BLaER1 (cell line): Measurements from ENCODE around the gene EPYC.

Experiments
- H3K27ac ChIP-seq: shearing (Covaris generic); formaldehyde crosslinking; 2 replicates; pipeline ENCODE4 v1.8.1; 2022
- H3K27me3 ChIP-seq: shearing (Covaris generic); formaldehyde crosslinking; 2 replicates; pipeline ENCODE4 v1.8.1; 2022
- H3K36me3 ChIP-seq: shearing (Covaris generic); formaldehyde crosslinking; 2 replicates; pipeline ENCODE4 v1.8.1; 2022
- H3K4me1 ChIP-seq: shearing (Covaris generic); formaldehyde crosslinking; 2 replicates; pipeline ENCODE4 v1.8.1; 2022
- H3K4me2 ChIP-seq: shearing (Covaris generic); formaldehyde crosslinking; 2 replicates; pipeline ENCODE4 v1.8.1; 2022
- H3K4me3 ChIP-seq: shearing (Covaris generic); formaldehyde crosslinking; 2 replicates; pipeline ENCODE4 v1.8.1; 2022
- H3K9ac ChIP-seq: shearing (Covaris generic); formaldehyde crosslinking; 2 replicates; pipeline ENCODE4 v1.8.1; 2022
- H3K9me3 ChIP-seq: shearing (Covaris generic); formaldehyde crosslinking; 2 replicates; pipeline ENCODE4 v1.8.1; 2022
- H4K20me1 ChIP-seq: shearing (Covaris generic); formaldehyde crosslinking; 2 replicates; pipeline ENCODE4 v1.8.1; 2022
- Cebpa-rat ChIP-seq: shearing (Covaris generic); IDR thresholded peaks from 2 replicates; pipeline ENCODE4 v1.8.1; 2022

The EPYC gene

GRCh38 chr12:90977224-90977623, 27.5 kb downstream of the EPYC start:
- Histone ChIP-seq H3K27me3 (no peaks in the 10 kb centered on the region), H4K20me1 (no peaks in the 10 kb centered on the region), H3K4me3 (no peak overlapping the region), H3K4me1 (no peaks in the 10 kb centered on the region), H3K36me3 (no peaks in the 10 kb centered on the region), H3K9me3 (no peaks in the 10 kb centered on the region), H3K27ac (no peak overlapping the region), H3K9ac (no peak overlapping the region), H3K4me2 (no peak overlapping the region)
- no peak for TF ChIP-seq Cebpa-rat

DNA sequence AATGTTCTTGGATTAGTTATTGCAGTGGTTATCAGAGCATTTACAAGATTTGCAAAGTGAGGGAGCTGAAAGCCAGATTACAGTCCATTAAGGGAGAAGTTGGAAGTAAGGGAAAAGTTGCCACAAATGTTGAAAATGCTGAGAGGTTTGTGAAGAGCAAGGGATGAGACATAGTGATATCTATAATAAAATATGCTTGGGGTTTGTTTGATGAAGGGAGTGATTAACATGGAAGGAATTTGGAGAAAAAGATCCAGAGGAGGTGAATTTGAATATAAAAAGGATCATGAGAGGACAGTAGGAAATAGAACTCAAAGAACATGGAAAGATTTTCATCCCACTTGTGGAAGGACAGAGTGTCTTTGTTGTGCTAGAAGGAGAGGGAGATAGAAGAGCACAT, 30.5 kb downstream of the EPYC start:
- Histone ChIP-seq H3K4me2 (no peak overlapping the region), H3K9ac (no peak overlapping the region), H3K4me3 (no peak overlapping the region)

DNA sequence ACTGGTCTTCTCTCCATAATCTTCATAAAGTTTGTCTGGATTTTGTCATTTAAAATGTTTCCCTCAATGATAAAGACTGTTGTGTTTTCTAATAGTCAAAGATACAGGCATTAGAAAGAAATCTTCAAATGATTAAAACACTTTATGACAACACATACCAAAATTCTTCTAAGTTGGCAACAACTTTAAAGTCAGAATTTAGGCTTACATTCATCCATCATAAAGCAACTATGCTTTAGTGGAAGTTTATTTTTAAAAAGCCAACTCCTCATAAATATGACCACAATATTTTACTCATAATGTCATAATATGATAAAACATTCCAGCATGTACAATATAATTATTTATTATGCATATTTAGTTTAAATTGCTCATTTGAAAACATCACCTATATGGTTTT, 32.5 kb downstream of the EPYC start:
- TF ChIP-seq Cebpa-rat = no peak
- no peaks in the 10 kb centered on the region for H4K20me1 ChIP-seq
- H3K4me2 ChIP-seq = no peak overlapping the region
- H3K27me3 ChIP-seq = no peaks in the 10 kb centered on the region
- H3K27ac ChIP-seq = no peak overlapping the region
- no peak overlapping the region for H3K4me3 ChIP-seq
- H3K36me3 ChIP-seq = no peaks in the 10 kb centered on the region
- H3K9me3 ChIP-seq = no peaks in the 10 kb centered on the region
- H3K9ac ChIP-seq = no peak overlapping the region
- H3K4me1 ChIP-seq = no peaks in the 10 kb centered on the region

More for the DNA sequence above, 30.5 kb downstream of the EPYC start:
- no peaks in the 10 kb centered on the region for H3K36me3 ChIP-seq
- no peaks in the 10 kb centered on the region for H3K27me3 ChIP-seq
- H3K9me3 ChIP-seq = no peaks in the 10 kb centered on the region
- no peak for TF ChIP-seq Cebpa-rat
- H4K20me1 ChIP-seq = no peaks in the 10 kb centered on the region
- H3K4me1 ChIP-seq = no peaks in the 10 kb centered on the region
- no peak overlapping the region for H3K27ac ChIP-seq

- no peak overlapping the region for H3K9ac ChIP-seq
- no peaks in the 10 kb centered on the region for H4K20me1 ChIP-seq
- H3K4me1 ChIP-seq = no peaks in the 10 kb centered on the region
- no peaks in the 10 kb centered on the region for H3K9me3 ChIP-seq
- H3K36me3 ChIP-seq = no peaks in the 10 kb centered on the region
- no peaks in the 10 kb centered on the region for H3K27me3 ChIP-seq
- no peak overlapping the region for H3K4me3 ChIP-seq
- no peak for TF ChIP-seq Cebpa-rat
- H3K4me2 ChIP-seq = no peak overlapping the region
- no peak overlapping the region for H3K27ac ChIP-seq
Observed at GRCh38 chr12:90970911-90971310, 33.9 kb downstream of the EPYC start.

GRCh38 chr12:90970471-90970870, 34.3 kb downstream of the EPYC start:
- Histone ChIP-seq H3K27me3 (no peaks in the 10 kb centered on the region), H4K20me1 (no peaks in the 10 kb centered on the region), H3K4me2 (no peak overlapping the region), H3K9me3 (no peaks in the 10 kb centered on the region), H3K4me1 (no peaks in the 10 kb centered on the region), H3K9ac (no peak overlapping the region), H3K4me3 (no peak overlapping the region), H3K27ac (no peak overlapping the region), H3K36me3 (no peaks in the 10 kb centered on the region)
- no peak for TF ChIP-seq Cebpa-rat

GRCh38 chr12:90969851-90970250, 34.9 kb downstream of the EPYC start:
- TF ChIP-seq Cebpa-rat = no peak

DNA sequence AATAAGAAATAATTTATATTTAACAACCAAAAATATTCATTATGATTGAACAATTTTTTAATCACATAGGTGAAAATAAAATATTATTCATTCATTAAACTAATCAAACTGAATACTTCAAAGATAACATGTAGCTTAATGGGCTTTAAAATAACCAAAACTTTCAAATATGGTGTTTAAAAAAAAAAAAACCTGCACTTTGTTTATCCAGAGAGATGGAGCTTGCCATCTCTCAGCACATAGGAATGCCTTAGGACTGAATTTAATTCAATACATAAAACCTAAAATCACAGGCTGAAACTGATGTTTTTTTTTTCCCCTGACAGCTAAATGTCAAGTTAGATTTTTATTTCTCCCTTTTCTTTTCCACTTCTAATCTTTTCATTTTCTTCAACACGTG, 35.4 kb downstream of the EPYC start:
- Histone ChIP-seq H3K4me2 (no peak overlapping the region), H3K4me1 (no peaks in the 10 kb centered on the region), H3K27ac (no peak overlapping the region), H3K9me3 (no peaks in the 10 kb centered on the region), H3K9ac (no peak overlapping the region), H3K27me3 (no peaks in the 10 kb centered on the region), H3K4me3 (no peak overlapping the region), H3K36me3 (no peaks in the 10 kb centered on the region), H4K20me1 (no peaks in the 10 kb centered on the region)
- TF ChIP-seq Cebpa-rat = no peak

More at GRCh38 chr12:90969851-90970250, 34.9 kb downstream of the EPYC start:
- Histone ChIP-seq H3K9me3 (no peaks in the 10 kb centered on the region), H3K4me3 (no peak overlapping the region), H3K4me2 (no peak overlapping the region), H3K27me3 (no peaks in the 10 kb centered on the region), H3K36me3 (no peaks in the 10 kb centered on the region), H4K20me1 (no peaks in the 10 kb centered on the region), H3K27ac (no peak overlapping the region), H3K9ac (no peak overlapping the region), H3K4me1 (no peaks in the 10 kb centered on the region)

- Histone ChIP-seq H3K9me3 (no peaks in the 10 kb centered on the region), H3K27ac (no peak overlapping the region), H3K4me3 (no peak overlapping the region), H3K4me2 (no peak overlapping the region), H3K4me1 (no peaks in the 10 kb centered on the region), H3K27me3 (no peaks in the 10 kb centered on the region), H3K36me3 (no peaks in the 10 kb centered on the region), H3K9ac (no peak overlapping the region), H4K20me1 (no peaks in the 10 kb centered on the region)
- TF ChIP-seq Cebpa-rat = no peak
Observed at GRCh38 chr12:90965204-90965603, 39.6 kb downstream of the EPYC start.

GRCh38 chr12:90964616-90965015, 40.2 kb downstream of the EPYC start:
- H4K20me1 ChIP-seq = no peaks in the 10 kb centered on the region
- no peak overlapping the region for H3K27ac ChIP-seq
- no peak overlapping the region for H3K9ac ChIP-seq
- H3K27me3 ChIP-seq = no peaks in the 10 kb centered on the region
- no peaks in the 10 kb centered on the region for H3K4me1 ChIP-seq
- H3K9me3 ChIP-seq = no peaks in the 10 kb centered on the region
- no peak overlapping the region for H3K4me3 ChIP-seq
- no peak overlapping the region for H3K4me2 ChIP-seq
- no peaks in the 10 kb centered on the region for H3K36me3 ChIP-seq
- TF ChIP-seq Cebpa-rat = no peak

GRCh38 chr12:90963946-90964345, 40.8 kb downstream of the EPYC start:
- H3K4me1 ChIP-seq = no peaks in the 10 kb centered on the region
- no peak for TF ChIP-seq Cebpa-rat
- no peaks in the 10 kb centered on the region for H3K27me3 ChIP-seq
- no peak overlapping the region for H3K9ac ChIP-seq
- no peak overlapping the region for H3K27ac ChIP-seq
- no peaks in the 10 kb centered on the region for H3K36me3 ChIP-seq
- no peaks in the 10 kb centered on the region for H4K20me1 ChIP-seq
- H3K4me2 ChIP-seq = no peak overlapping the region
- no peaks in the 10 kb centered on the region for H3K9me3 ChIP-seq
- H3K4me3 ChIP-seq = no peak overlapping the region

- Histone ChIP-seq H3K27ac (no peak overlapping the region), H3K27me3 (no peaks in the 10 kb centered on the region), H3K4me2 (no peak overlapping the region), H3K9ac (no peak overlapping the region), H3K9me3 (no peaks in the 10 kb centered on the region), H3K4me3 (no peak overlapping the region), H4K20me1 (no peaks in the 10 kb centered on the region), H3K36me3 (no peaks in the 10 kb centered on the region), H3K4me1 (no peaks in the 10 kb centered on the region)
- TF ChIP-seq Cebpa-rat = no peak
Observed at GRCh38 chr12:90961154-90961553, 43.6 kb downstream of the EPYC start.
